SW 1271 (cell line): ENCODE results near the gene PHYH.
"Not testable (repeated sequence)": the region's sequence is repeated elsewhere in the genome, so short reads cannot be mapped to it uniquely, and the experiment has no call there.

ENCODE experiments used
- DNase-seq, 2 experiments: peaks; one replicate each; lab custom pipeline; 2025; lab: John Stamatoyannopoulos, UW

The PHYH gene

DNA sequence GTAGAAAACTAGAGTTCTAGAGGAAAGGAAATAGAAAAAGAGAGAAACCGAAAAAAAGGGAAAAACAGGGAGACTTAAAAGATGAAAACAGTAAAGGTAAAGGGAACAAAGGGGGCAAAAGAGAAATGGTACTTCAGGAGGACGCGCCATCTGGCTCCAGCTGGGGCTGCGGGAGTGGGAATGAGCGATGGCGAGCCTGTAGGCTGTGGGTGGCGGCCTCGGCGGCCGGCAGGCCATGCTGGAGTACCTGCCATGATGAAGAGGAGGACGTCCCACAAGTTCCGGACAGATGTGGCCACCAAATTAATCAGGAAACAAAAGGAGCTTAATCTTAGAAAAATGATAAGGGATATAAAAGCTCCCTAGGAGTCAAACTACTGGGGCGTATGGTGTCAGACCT lies 21.7 kb upstream of the PHYH start:
- DNase-seq: no peak

DNA sequence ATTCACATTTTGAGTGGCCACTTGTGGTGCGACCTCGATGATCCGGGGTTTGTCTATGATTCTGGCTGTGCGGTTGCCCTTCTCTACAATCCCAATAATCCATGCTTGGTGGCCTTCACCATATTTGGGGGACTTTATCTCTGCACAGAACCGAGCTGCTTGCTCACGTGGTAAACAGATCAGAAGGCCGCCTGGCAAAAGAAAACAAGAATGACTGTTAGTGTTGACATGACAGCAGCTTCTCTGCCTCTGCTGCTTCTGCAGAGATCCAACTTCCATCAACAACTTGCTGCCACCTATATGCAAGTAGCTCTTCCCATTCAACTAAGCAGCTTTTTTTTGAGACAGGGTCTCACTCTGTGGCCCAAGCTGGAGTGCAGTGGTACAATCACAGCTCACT lies 19.3 kb upstream of the PHYH start:
- no peak for DNase-seq

DNA sequence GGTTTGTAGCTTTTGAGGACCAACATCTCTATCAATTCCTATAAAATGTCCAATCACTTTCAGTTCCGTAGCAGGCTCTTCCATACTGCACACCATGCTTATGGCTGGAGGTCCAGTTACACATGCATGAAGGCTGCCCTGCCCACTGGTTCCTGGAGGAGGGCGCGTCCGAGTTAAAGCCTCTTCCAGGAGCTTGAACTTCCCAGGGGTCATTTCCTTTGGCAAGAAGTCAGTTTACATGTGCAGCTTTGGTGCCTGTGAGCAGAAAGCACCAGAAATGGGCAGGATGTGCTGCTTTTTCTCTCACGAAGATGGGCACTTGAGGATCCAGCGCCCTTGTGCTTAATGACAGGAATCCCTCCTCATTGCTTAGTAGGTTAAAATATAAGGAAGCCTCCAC lies 17.6 kb upstream of the PHYH start:
- DNase-seq: no peak

DNA sequence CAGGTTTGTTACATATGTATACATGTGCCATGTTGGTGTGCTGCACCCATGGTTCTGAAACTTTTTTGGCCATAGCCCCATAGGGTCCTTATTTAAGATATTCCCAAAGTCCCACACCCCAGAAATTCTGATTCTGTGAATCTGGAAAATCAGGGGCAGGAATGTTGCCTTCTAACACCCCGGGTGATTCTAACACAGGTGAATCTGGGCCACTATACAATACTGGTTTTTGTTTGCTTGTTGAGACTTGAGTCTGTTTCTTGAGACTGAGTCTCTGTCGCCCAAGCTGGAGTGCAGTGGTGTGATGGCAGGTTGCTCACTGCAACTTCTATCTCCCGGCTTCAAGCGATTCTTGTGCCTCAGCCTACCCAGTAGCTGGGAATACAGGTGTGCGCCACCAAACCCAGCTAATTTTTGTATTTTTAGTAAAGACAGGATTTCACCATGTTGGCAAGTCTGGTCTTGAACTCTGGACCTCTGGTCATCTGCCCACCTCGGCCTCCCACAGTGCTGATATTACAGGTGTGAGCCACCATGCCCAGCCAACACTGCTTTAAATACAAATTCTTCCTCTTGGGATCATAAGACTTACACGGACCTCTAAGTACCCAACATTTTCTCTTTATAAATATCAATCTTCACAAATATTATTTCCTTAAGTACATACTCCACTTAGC lies 16.9 kb upstream of the PHYH start:
- DNase-seq: no peak

DNA sequence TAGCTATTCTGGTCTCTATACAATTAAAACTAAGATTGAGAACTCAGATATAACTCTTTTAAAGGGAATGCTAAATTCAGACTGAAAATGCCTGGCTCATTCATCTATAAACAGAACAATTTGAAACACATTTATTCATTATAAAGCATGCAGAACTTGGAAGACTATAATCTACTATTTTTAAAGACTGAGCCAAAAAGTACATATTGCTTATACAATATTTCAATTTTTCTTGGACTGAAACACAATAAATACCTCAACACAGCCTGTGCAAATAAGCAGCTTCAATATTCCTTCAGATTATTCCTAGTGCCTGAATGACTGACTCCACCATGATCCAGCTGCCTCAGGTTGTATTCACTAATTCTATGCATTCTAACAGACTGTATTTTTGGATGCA lies 15.5 kb upstream of the PHYH start:
- DNase-seq: no peak

DNA sequence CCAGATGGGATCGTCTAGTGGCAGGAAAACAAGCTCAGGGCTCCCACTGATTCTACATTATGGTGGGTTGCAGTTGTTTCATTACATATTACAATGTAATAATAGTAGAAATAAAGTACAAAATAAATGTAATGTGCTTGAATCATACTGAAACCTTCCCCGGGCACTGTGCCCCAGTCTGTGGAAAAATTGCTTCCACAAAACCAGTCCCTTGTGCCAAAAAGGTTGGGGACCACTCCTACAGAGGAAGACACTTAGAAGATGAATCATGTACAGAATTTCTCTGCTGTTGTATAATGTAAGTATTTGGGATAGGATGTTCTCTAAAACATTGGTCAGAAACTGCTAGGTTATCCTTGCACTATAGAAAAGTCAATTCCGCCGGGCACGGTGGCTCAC lies 11.3 kb upstream of the PHYH start:
- no peak for DNase-seq

DNA sequence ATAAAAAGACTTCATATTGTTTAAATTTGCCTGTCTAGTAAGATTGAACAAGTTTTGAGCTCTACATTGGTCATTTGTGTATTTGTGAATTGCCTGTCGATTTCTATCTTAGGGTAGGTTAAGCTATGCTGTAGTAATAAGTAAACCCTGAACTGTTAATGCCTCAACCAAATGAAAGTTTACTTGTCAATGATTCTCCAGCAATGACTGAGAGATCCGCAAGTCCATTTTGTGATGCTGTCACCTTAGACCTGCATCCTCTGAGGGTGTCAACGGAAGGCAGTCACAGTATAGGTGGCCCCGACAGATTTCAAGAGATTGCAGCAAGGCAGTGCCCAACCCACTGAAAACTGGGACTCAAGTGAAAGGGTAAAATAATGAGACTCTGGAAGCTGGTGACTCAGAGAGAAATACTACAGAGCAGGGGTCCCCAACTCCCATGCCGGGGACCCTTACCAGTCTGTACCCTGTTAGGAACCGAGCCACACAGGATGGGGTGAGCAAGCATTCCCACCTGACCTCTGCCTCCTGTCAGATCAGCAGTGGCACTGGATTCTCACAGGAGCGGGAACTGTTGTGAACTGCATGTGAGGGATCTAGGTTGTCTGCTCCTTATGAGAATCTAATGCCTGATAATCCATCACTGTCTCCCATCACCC lies 10.8 kb upstream of the PHYH start:
- no peak for DNase-seq

DNA sequence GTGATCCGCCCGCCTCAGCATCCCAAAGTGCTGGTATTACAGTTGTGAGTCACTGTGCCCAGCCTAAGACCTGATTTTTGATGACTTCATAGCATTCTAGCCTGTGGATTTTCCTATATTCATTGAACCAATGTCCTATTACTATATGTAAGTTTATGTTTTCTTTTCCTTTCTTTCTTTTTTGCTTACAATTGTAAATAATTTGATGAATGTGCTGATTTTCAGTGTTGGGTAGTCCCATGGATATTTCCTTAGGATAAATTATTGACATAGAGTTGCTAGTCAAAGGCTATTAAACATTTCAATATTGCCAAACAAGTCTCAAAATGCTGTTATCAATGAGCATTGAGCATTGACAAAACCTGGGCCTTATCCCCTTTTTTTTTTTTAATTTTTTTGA lies 9.9 kb upstream of the PHYH start:
- no peak for DNase-seq

DNA sequence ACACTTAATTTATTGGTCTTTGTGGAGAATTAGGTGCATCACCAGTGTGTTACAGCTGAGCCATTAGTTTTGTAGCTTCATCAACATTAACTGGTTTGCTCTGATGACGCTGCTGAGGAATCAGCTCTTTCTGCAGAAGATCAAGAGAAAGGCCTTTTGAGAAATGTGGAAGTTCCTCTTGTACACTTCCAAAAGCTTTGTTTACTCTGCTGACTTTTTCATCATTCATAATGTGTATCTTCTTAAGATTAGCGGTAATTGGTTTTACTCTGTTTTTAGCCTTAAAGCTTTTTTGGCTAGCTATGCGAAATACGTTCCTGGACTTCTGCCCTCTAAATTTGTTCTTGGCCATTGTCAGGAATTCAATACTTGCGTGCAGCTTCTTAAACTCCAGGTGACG lies 8.2 kb upstream of the PHYH start:
- DNase-seq: no peak

DNA sequence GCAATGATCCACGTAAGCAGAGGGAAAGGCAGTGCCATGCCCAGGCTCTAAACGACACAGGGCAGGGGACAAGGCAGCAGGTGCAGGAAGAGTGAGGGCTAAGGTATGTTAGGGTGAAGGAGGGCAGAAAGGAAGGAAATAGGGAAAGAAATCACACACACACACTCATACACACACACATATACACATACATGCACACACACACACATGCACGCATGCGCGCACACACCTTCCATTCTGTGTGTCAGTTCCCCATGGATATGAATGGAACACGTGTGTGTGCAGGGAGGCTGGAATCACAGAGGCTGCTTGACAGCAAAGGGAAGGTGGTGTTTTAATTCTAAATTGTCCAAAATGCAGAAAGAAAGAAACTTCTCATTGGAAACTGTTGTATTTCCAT lies 6.2 kb upstream of the PHYH start:
- no peak for DNase-seq

DNA sequence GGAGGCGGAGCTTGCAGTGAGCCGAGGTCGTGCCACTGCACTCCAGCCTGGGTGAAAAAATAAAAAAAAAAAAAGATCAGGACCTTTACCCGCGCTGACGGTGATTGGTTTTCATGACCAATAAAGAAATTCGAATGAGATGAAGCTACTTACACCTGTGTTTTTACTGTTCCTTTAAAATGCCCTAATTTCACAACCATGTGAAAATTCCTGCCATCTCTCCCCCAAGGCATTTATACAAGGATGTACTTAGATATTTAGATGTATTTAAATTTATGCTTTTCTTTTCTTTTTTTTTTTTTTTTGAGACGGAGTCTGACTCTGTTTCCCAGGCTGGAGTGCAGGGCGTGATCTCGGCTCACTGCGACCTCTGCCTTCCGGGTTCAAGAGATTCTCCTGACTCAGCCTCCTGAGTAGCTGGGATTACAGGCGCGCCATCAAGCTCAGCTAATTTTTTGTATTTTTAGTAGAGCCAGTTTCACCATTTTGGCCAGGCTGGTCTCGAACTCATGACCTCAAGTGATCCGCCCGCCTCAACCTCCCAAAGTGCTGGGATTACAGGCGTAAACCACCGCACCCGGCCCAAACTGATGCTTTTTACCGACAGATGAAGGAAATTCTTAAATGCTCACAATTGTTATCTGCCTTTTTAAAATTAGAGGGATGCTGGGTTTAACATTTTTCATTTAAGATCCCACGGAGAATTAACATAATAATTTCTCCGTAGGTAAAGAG lies 3.1 kb upstream of the PHYH start:
- DNase-seq: no peak

DNA sequence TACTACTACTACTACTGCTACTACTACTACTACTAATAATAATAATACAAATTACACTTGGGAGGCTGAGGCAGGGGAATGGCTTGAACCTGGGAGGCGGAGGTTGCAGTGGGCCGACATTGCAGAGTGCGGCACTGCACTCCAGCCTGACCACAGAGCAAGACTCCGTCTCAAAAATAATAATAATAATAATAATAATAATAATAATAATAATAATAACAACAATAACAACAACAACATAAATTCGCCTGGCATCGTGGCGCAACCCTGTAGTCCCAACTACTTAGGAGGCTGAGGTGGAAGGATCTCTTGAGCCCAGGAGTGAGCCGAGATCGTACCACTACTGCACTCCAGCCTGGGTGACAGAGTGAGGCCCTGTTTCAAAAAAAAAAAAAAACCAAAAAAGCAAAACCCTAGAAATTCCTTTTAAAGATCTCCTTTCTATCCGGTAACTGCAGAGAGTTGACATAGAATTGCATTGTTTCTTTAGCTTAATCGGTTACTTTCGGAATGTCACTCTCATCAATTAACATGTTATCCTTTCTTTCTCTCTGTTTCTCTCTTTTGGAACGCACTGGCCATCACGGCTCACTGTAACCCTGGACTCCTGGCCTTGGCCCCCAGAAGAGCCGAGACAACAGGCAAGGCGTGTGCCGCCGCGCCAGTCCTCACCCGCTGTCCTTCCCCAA lies 972 bp downstream of the PHYH start:
- DNase-seq: no peak

DNA sequence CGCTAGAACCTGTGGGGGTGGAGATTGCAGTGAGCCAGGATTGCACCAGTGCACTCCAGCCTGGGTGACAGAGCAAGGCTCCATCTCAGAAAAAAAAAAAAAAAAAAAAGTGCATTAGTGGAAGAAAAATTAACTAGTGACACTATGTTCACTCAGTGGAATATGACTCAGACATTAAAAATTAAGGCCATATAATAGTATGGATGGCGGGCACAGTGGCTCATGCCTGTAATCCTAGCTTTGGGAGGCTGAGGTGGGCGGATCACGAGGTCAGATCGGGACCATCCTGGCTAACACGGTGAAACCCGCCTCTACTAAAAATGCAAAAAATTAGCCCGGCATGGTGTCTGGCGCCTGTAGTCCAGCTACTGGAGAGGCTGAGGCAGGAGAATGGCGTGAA lies 3.4 kb downstream of the PHYH start:
- no peak for DNase-seq

DNA sequence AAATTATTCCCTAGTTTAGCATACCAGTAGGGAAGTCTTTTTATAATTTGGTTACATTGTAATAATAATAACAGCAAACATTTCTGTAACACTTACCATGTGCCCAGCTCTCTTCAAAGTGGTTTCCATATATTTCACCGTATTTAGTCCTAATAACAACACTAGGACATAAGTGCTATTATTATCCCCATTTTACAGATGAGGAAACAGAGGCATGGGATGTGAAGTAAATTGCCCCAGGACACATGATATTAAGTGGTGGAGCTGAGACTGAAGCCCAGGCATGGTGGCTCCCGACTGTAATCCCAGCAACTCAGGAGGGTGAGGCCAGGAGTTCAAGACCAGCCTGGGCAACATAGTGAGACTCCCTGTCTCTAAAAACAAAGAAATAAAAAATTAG lies 5.1 kb downstream of the PHYH start:
- no peak for DNase-seq

DNA sequence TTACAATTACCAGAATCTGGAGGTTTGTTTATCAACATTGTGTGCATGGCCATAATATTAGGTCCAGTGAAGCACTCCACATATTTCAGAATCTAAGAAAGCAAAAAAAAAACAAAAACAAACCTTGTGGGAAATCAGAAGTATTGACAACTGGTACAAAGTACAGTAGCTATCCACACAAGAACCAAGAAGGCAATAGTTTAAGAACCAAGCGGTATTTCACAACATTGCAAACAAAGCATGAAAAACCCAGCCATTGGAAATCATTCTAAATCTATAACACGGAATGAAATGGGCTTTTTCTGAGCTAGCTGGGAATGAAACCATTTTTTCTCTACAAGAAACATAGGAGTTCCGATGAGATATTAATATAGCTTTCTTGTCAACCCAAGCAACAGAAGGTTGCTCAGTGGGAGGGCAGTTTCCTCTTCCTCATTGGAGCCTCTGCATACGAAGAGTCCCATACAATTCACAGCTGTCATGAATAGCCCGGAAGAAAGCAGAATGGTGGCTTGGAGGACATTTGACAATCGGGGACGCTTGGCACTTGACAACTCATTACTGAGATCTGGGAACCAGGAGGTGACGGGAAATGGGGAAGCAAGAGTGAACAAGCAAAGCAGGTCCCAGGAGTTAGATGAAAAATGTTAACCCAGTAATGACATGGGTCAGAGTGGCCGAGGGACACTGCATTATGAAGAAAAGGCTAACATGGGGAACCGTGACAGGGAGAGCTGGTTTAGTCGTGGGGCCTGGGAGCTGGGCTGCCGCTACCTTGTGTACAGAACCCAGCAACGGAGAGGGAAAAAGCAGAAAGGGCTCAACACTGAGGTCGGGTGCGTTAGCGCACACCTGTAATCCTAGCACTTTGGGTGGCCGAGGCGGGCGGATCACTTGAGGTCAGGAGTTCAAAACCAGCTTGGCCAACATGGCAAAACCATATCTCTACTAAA lies 7.8 kb downstream of the PHYH start:
- no peak for DNase-seq

DNA sequence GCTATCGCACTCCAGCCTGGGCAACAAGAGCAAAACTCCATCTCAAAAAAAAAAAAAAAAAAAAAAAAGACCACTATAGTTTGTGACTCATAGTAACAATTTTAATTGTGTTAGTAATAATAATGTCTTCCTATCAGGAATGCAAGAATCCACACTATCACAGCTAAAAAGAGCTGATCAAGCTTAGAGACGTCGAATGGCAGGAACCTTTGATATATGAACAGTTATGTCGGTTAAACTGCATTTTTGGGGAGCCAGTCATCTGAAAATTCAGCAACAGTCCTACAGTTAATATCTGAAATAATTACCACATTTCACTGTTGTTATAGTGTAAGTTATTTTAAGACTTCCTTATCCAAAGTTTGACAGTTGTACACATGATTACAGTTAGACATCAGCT lies 8.8 kb downstream of the PHYH start:
- no peak for DNase-seq

DNA sequence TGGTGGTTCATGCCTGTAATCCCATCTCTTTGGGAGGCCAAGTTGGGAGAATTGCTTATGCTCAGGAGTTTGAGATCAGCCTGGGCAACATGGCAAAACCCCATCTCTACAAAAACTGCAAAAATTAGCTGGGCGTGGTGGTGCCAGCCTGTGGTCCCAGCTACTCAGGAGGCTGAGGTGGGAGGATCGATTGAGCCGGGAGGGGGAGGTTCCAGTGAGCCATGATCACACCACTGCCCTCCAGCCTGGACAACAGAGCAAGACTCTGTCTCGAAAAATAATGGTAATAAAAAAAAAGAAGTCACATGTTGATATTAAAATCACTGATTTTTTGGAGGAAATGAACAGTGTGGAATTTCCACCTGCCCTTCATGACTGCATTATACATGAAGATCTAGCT lies 15.8 kb downstream of the PHYH start:
- DNase-seq: no peak

DNA sequence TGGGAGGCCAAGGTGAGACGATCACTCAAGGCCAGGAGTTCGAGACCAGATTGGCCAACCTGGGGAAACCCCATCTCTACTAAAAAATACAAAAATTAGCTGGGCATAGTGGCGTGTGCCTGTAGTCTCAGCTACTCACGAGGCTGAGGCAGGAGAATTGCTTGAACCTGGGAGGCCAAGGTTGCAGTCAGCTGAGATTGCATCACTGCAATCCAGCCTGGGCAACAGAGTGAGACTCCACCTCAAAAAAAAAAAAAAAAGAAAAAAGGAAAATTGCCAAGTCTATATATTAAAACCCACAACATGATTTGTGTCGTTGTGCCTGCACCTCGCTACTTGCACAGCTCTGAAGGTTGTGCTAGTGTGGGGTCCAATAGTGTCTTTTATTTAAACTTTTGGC lies 17.5 kb downstream of the PHYH start:
- not testable (repeated sequence) for DNase-seq

DNA sequence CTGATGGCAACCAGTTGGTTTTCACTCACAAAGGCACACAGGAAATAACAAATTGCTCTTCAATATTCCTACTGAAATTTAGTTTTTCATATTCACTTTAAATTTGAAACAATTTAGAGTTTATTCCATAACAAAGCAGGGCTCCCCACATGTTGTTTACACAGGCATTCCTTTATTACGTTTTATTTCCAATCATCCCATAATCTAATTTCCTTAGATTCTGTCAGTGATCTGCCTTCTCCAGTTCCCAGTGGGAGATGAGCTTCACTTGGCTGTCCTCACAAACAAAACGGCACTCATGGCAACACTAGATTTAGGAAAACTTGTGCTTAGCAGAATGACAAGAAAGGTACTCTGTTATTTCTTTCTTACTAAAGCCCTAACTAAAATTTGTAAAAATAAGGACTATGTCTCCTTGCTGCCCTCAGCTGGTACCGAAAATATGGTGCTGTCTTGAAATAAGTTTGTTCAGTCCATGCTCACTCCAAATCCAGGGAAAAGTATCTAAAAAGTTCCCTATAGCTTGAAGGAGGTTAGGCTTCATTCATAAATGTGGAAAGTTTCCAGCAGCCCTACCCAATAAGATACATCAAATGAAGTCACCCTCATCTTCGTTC lies 23.0 kb downstream of the PHYH start:
- DNase-seq: no peak

DNA sequence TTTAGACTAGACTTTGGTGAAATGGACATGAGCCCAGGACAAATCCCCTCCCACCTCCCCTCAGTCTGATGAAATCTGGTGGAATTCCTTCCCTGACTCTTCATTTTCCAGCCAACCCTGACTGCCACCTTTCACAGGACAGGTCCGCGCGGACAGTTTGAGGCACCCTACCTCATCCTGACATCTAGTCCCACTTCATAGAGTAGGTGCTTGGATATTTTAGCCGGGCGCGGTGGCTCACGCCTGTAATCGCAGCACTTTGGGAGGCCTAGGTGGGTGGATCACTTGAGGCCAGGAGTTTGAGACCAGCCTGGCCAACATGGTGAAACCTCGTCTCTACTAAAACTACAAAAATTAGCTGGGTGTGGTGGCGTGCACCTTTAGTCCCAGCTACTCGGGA lies 23.7 kb downstream of the PHYH start:
- DNase-seq: not testable (repeated sequence)

DNA sequence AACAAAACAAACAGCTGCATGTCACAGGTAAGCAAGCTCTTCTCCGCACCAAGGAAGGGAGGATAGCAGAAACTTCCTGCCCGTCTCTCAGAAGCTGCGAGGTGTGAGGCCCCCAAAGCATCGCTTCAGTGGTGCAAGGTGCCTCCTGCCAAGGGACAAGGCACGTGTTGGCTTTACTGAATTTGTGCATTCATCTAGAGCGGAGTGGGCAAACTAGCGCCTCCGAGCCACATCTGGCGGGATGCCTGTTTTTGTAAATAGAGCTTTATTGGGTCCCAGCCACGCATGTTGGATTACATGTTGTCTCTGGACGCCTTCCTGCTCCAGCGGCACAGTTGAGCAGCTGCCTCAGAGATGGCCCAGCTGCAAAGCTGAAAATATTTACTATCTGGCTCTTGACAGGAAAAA lies 27.7 kb downstream of the PHYH start:
- no peak for DNase-seq
